ENCODE measurements around the gene PHACTR1.
A peak's percentile ranks its signal among the peaks of the same experiment; 100 is the strongest.

The PHACTR1 gene

DNA sequence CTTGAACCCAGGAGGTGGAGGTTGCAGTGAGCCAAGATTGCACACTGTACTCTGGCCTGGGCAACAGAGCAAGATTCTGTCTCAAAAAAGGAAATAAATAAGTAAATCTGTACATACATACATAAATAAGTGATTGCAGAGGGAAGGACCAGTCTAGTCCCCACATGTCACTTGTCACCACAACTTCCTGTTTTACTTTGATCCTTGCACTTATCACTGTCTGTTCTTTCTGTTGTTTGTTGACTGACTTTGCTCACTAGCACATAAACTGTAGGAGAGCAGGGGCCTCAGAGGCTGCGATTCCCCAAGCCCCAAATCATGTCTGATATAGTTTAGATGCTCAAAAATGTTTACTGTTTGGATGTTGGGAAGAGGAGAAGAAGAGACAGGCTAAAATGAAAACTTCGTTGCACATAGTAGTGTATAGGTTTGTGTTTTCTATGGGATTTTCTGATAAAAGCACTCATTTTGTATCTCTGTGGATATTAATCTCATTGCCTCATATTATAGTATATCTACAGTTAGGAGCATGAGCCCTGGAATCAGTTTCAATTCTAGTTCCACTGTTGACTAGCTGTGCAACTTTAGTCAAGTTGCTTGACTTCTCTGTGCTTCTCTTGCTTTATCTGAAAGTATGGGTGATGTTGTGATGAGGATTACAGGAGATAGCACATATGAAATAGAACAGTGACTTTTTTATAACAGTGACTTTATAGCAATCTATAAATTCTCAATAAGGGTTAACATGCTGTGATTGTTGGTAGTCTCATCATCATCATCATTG, 446.8 kb downstream of the PHACTR1 start:
- no peak for DNase-seq (ENCODE audit: low read depth)

GRCh38 chr6:13164291-13164690, 447.7 kb downstream of the PHACTR1 start:
- no peak for DNase-seq (ENCODE audit: low read depth)

DNA sequence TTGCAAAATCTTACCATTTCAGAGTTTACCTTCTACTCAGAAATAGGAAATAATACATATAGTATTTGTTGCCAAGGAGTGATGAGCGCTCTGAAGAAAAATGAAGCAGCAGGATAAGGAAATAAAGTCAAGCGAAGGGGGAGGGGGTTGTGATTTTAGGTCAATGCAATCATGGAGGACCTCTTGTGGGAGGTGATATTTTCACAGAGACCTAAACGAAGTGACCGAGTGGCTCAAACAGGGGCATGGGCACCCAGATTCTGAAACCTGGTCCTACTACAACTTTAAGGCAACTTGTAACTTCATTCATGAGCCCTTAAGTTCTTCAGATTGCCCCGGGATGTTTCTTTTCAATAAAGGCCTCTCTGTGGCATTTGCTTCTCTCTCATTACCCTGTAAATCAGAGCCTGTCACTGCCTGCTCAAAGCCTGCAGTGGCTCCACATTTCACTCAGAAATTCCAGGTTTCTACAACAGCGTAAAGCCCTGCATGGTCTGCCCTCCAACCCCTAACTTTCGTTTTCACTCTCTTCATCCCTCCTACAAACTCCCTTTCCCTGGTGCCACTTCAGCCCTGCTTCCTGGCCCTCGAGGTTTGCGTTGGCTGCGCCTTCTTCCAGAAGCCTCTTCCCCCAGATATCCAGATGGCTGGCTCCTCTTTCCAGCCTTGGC, 449.1 kb downstream of the PHACTR1 start:
- DNase-seq (ENCODE audit: low read depth), result no peak

DNA sequence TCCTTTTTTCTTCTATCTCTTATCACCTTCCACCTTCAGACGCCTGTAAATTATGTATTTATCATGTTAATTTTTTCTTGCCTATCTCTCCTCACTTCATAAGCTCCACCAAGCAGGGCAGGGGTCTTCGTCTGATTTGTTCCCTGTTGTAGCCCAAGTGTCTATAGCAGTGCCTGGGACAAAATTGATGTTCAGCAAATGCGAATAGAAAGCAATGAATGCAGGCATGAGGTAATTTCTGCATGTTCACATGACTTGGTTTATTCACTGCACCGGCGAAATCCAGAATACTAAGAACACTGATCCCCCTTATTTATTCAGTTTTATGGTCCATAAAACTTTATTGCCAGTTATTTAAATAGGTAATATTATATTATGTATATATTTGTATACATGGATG, 449.7 kb downstream of the PHACTR1 start:
- no peak for DNase-seq (ENCODE audit: low read depth)

DNA sequence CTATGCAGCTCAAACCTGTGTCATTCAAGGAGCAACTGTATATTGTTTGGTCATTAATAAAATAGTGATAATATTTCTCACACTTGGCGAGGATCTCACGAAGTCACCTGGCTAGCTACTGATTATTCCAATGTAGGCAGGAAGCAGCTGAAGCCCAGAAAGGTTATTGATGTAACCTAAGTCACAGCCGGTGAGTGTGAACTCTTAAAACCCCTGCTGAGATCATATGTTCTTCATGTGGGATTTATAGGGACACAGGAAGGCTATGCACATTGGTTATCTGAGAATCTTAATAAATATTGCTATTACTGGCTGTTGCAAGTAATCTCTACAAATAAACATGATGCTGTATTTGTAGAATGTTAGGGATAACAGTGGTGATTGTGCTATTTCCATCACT, 450.3 kb downstream of the PHACTR1 start:
- DNase-seq (ENCODE audit: low read depth), result no peak

GRCh38 chr6:13172291-13172690, 455.7 kb downstream of the PHACTR1 start:
- DNase-seq (ENCODE audit: low read depth), result no peak

DNA sequence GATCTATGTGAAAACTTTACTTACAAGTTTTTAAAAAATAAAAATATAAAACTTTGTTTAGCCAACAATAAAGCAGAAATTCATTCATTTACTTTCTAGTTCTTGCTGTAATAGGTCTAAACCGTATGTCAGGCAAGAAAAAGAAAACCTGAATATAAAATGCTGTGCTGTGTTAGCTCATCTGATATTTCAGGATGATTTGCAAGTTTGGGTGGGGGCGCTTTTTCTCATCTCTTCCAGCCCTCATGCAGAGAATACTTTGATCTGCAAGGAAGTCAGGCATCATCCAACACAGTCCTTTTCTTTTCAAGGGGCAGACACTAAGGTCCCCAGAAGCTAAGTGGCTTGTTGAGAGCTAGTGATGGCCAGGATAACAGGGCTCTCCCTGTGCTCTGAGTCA, 458.5 kb downstream of the PHACTR1 start:
- DNase-seq (ENCODE audit: low read depth), result no peak

DNA sequence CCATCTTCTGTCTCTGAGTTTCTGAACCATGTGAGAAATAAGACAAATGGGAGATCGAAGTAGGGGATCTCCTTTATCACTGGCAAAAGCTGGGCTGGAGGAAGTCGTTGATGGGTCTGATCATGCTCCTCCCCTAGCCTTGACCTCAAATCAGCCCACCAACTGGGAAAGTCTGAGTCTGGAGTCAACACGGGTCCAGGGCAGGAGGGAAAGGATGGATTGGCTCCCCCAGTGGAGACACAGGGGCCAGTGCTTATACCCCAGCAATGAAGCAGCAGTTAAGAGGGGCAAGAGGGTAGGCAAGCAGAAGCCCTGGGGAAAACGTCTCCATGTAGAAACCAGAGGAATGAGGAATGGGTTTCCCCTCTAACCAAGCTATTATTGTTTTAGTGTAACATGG, 459.2 kb downstream of the PHACTR1 start:
- no peak for DNase-seq (ENCODE audit: low read depth)

- no peak for DNase-seq (ENCODE audit: low read depth)
Observed at GRCh38 chr6:13177664-13178063, 461.1 kb downstream of the PHACTR1 start.

- no peak for DNase-seq (ENCODE audit: low read depth)
Observed at GRCh38 chr6:13178107-13178506, 461.5 kb downstream of the PHACTR1 start.

GRCh38 chr6:13180538-13180937, 464.0 kb downstream of the PHACTR1 start:
- DNase-seq (ENCODE audit: low read depth), result no peak

- DNase-seq (ENCODE audit: low read depth), result no peak
Observed at GRCh38 chr6:13181393-13181792, 464.8 kb downstream of the PHACTR1 start.

- DNase-seq (ENCODE audit: low read depth), result no peak
Observed at GRCh38 chr6:13183415-13184088, 467.0 kb downstream of the PHACTR1 start.

DNA sequence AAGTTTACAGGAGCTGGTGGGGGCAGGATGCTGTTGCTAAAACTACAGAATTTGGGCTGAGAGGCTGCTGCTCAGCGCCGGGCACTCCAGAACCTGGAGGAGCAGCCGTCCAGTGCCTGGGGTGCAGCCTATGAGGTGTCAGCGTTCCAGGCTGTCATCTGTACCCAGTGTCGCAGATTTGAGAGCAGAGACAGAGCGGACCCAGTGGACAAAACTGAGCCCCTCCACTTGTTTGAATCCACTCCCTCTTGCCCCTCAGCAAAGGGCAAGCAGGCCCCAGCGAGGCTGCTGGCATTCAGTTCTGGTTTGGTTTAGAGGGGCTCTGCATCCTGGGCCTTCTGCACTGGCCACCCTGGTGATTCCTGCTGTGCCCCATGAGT, 467.5 kb downstream of the PHACTR1 start:
- no peak for DNase-seq (ENCODE audit: low read depth)

- no peak for DNase-seq (ENCODE audit: low read depth)
Observed at GRCh38 chr6:13184547-13184946, 468.0 kb downstream of the PHACTR1 start.

GRCh38 chr6:13186861-13187260, 470.3 kb downstream of the PHACTR1 start:
- no peak for DNase-seq (ENCODE audit: low read depth)

- no peak for DNase-seq (ENCODE audit: low read depth)
Observed at GRCh38 chr6:13187692-13188091, 471.1 kb downstream of the PHACTR1 start.

DNA sequence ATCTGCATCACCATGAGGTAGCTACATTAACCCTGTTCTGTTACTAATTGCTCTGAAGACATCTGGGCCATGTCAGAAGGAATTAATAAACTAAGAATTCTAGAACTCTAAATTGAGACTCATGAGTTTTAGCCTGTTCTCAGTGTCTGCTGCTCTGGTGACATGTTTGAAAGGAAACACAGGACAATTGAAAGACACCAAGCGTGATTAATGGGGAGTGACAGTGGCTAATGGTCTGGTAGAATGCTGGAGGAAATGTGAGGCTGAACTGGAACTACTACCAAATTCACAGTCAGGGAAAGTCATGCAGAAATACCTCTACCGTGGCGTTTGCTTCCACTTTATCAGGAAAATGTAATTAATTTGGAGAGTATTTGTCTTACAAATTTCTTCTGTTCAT, 471.7 kb downstream of the PHACTR1 start:
- no peak for DNase-seq (ENCODE audit: low read depth)

DNA sequence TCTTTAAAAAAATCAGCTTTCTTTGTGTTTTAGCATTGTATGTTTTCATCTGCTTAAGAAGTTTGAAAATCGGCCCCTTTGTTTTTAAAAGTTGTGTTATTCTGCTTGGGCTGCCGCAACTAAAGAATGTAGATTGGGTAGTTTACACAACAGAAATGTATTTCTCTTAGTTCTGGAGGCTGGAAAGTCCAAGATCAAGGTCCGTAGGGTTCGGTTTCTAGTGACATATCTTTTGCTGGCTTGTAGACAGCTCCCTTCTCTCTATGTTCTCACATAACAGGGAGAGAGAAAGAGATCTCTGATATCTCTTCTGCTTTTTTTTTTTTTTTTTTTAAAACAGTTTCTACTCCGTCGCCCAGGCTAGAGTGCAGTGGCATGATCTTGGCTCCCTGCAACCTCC, 473.1 kb downstream of the PHACTR1 start:
- no peak for DNase-seq (ENCODE audit: low read depth)

GRCh38 chr6:13190376-13190775, 473.8 kb downstream of the PHACTR1 start:
- DNase-seq (ENCODE audit: low read depth), result no peak

- DNase-seq (ENCODE audit: low read depth), result no peak
Observed at GRCh38 chr6:13191461-13191860, 474.9 kb downstream of the PHACTR1 start.

GRCh38 chr6:13194852-13195251, 478.3 kb downstream of the PHACTR1 start:
- peak; percentile 47 for DNase-seq (ENCODE audit: low read depth)

GRCh38 chr6:13195803-13196202, 479.2 kb downstream of the PHACTR1 start:
- DNase-seq (ENCODE audit: low read depth), result no peak
